Spleen (tissue), 11 donors: ENCODE results near the gene PTPN6. TPM values are rescaled to one million over a fixed set of nuclear protein-coding genes. Genes with fewer than 3 reads are reported as not detected.

Experiments
- DNase-seq: peaks from one replicate; pipeline ENCODE4 v3.0.0-alpha.2; 2020
- H3K27ac ChIP-seq, 8 donors: fragments of 200-600 bp; sonication (generic) in 7 of 8; 1 replicate in 4 of 8; 2 replicates in 4 of 8; pipeline versions ENCODE4 v1.5.0 to v1.8.0; 2016 to 2021; ENCODE audit warnings: inconsistent platforms in 4 of 8, mild to moderate bottlenecking in 4 of 8, moderate library complexity in 1 of 8
- H3K27me3 ChIP-seq, 7 donors: fragments of 200-600 bp; sonication (generic) in 6 of 7; replicated peaks in 1 of 7; 1 replicate in 4 of 7; 2 replicates in 3 of 7; pipeline versions ENCODE4 v1.5.0 to v1.8.0; 2016 to 2021; ENCODE audit warnings: inconsistent platforms in 3 of 7, mild to moderate bottlenecking in 1 of 7
- H3K36me3 ChIP-seq, 6 donors: fragments of 200-600 bp; sonication (generic) in 5 of 6; 1 replicate in 4 of 6; 2 replicates in 2 of 6; pipeline versions ENCODE4 v1.5.0 to v1.8.0; 2016 to 2021; ENCODE audit warnings: inconsistent platforms in 2 of 6
- H3K4me1 ChIP-seq, 6 donors: fragments of 200-600 bp; sonication (generic) in 5 of 6; 1 replicate in 3 of 6; 2 replicates in 3 of 6; pipeline versions ENCODE4 v1.5.0 to v1.8.0; 2016 to 2021; ENCODE audit warnings: inconsistent platforms in 3 of 6
- H3K4me3 ChIP-seq, 8 donors: fragments of 200-600 bp; sonication (generic) in 7 of 8; 1 replicate in 4 of 8; 2 replicates in 4 of 8; pipeline versions ENCODE4 v1.5.0 to v1.8.0; 2016 to 2021; ENCODE audit warnings: inconsistent platforms in 4 of 8, mild to moderate bottlenecking in 4 of 8, moderate library complexity in 2 of 8
- H3K9me3 ChIP-seq, 8 donors: fragments of 200-600 bp; sonication (generic) in 7 of 8; 1 replicate in 4 of 8; 2 replicates in 4 of 8; pipeline versions ENCODE4 v1.5.0 to v1.8.0; 2016 to 2021; ENCODE audit warnings: inconsistent platforms in 4 of 8
- CTCF ChIP-seq, 11 experiments: fragments of 200-600 bp in 7 of 11; fragments of 450-650 bp in 4 of 11; sonication (generic) in 4 of 11; IDR thresholded peaks in 8 of 11; conservative IDR thresholded peaks in 3 of 11; 1 replicate in 7 of 11; 2 replicates in 4 of 11; pipeline versions ENCODE4 v1.4.0 to v1.8.0; 2016 to 2021; ENCODE audit warnings: antibody characterized with exemption in 11 of 11, inconsistent platforms in 4 of 11, mild to moderate bottlenecking in 1 of 11
- POLR2A ChIP-seq, 3 donors: fragments of 450-650 bp; IDR thresholded peaks; one replicate each; pipeline ENCODE4 v1.5.1; 2017; ENCODE audit warnings: antibody characterized with exemption in 3 of 3, mild to moderate bottlenecking in 1 of 3
- POLR2AphosphoS5 ChIP-seq, 3 donors: sonication (generic); formaldehyde crosslinking; IDR thresholded peaks; one replicate each; pipeline ENCODE4 v1.5.1; 2017; ENCODE audit warnings: antibody characterized with exemption in 3 of 3
- WGBS, 5 donors: extraction: QIAGEN DNeasy Blood & Tissue Kit in 3 of 5; methylation state at CpG; one replicate each; pipeline versions ENCODE4 v1.1.5 to v1.1.7; 2013 to 2018; 5-methylcytosine and 5-hydroxymethylcytosine counted together
- intact Hi-C: fragments of 100-400 bp; cut with DNase I; formaldehyde crosslinking; loops from one replicate; pipeline ENCODE4 v1.15.0; 2023; ENCODE audit warnings: low total_unique reads
- polyA plus RNA-seq, 3 donors: library from polyadenylated mRNA; stranded (reverse); fragments of 200-250 nt; gene quantifications; one replicate each; pipeline ENCODE4 v1.2.1, GENCODE V29; 2013
- total RNA-seq, 7 donors: library from RNA; depleted of rRNA in 3 of 7; stranded (reverse); fragments of >200 nt in 3 of 7; fragmentation: NEBNext Ultra II Directional in 4 of 7; extraction: Animal tissue kit (Norgen Biotek cat#: 25700) in 4 of 7; gene quantifications; one replicate each; pipeline versions ENCODE4 v1.1.0 to v1.2.1, GENCODE V29; 2016 to 2021
- donor health status: healthy with polysubstance abuse.
- donor health status: DM: no; HTN: no; CAD: no; lungs with moderate emphysema.
- donor health status: DM: no; HTN: no; CAD: no.
- donor health status: Bipolar disorder and iron deficiency.
- donor health status: healthy.
- donor health status: DM: no; HTN: no; CAD: no.
- donor health status: DM: yes; HTN: yes; CAD: no.

PTPN6 gene
- total and polyA plus RNA-seq, 10 donors = 314 to 713 (median 426) TPM

GRCh38 chr12:6952121-6952862 lies 1.1 kb downstream of the PTPN6 start:
- H3K36me3 ChIP-seq = peaks cover 0 to 55% (median 28%) of the 10 kb centered on the region in 6 donors
- no peaks in the 10 kb centered on the region for H3K27me3 ChIP-seq
- H3K9me3 ChIP-seq = no peaks in the 10 kb centered on the region
- H3K27ac ChIP-seq = peak overlapping the region; percentile 87 to 99 (median 96)
- TF ChIP-seq CTCF (IDR thresholded peaks at IDR 0.05 in 8 of 11, conservative IDR thresholded peaks at IDR 0.05 in 3 of 11) (no peak), POLR2AphosphoS5 (IDR thresholded peaks at IDR 0.05) (peak in 2 of 3 donors; percentile 19 to 62)
- peaks cover 52 to 92% (median 84%) of the 10 kb centered on the region in 6 donors for H3K4me1 ChIP-seq
- intact Hi-C loops = no loop called here
- WGBS, 5 donors = 13 to 41% (median 21%) methylated on average over 13 to 22 of the region's 22 CpGs
- peak overlapping the region; percentile 64 to 98 (median 89) for H3K4me3 ChIP-seq
- DNase-seq = peak; percentile 84

- H3K27ac ChIP-seq = peak overlapping the region; percentile 87 to 99 (median 96)
- H3K4me3 ChIP-seq = peak overlapping the region; percentile 64 to 98 (median 89)
- H3K4me1 ChIP-seq = peaks cover 54 to 92% (median 84%) of the 10 kb centered on the region in 6 donors
- WGBS, 5 donors = 13 to 45% (median 35%) methylated on average over 11 to 15 of the region's 15 CpGs
- intact Hi-C loops = no loop called here
- H3K9me3 ChIP-seq = no peaks in the 10 kb centered on the region
- TF ChIP-seq POLR2A (IDR thresholded peaks at IDR 0.05) (no peak), CTCF (IDR thresholded peaks at IDR 0.05 in 8 of 11, conservative IDR thresholded peaks at IDR 0.05 in 3 of 11) (no peak), POLR2AphosphoS5 (IDR thresholded peaks at IDR 0.05) (no peak)
- peak; percentile 83 for DNase-seq
- no peaks in the 10 kb centered on the region for H3K27me3 ChIP-seq
- peaks cover 0 to 62% (median 34%) of the 10 kb centered on the region in 6 donors for H3K36me3 ChIP-seq
These were observed 1.8 kb downstream of the PTPN6 start for GRCh38 chr12:6952863-6953441.

DNA sequence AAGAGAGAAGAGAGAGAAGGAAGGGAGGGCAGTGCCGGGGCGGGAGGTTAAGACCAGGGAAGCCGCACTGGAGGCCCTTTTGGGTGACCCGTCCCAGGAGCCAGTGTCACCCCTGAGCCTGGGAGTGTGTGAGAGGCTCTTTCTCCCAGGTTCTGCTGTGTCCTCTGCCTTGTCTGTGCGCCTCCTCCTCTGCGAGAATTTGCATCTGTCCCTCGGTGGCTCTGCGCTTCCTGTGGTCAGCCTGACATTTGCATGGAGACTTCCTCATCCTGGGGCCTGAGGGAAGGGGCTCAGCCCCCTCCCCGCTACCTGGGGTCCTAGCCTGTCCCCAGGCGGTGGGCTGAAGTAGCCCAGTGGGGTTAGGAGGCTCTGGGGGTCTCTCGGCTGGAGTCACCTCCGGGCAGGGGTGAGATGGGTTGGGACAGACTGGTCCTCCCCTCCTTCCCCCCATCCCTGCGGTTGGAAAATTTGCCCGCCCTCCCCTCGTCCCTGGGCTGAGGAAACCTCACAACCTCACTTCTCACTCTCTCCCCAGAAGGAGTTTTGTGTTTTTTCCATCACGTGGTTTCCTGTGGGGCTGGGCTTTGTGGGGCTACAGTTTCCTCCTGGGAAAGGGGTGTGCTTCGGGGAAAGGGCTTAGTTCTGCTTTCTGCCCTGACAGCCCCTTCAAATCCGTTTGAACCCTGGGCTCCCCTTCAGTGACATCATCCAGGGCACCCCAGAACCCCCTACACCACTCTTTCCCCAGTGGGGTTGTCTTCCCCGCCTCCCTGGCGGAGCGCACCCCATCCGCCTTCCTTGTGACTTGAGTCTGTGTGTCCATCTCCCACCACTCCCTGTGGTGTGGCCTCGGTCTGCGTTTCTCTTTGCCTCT lies 2.5 kb downstream of the PTPN6 start:
- WGBS, 5 donors = 12 to 32% (median 18%) methylated on average over 22 to 24 of the region's 24 CpGs
- intact Hi-C loops = no loop called here
- no peaks in the 10 kb centered on the region for H3K9me3 ChIP-seq
- no peaks in the 10 kb centered on the region for H3K27me3 ChIP-seq
- H3K4me1 ChIP-seq = peaks cover 58 to 92% (median 84%) of the 10 kb centered on the region in 6 donors
- H3K36me3 ChIP-seq = peaks cover 0 to 69% (median 38%) of the 10 kb centered on the region in 6 donors
- peak overlapping the region; percentile 87 to 99 (median 96) for H3K27ac ChIP-seq
- peak; percentile 94 for DNase-seq
- TF ChIP-seq CTCF (IDR thresholded peaks at IDR 0.05 in 8 of 11, conservative IDR thresholded peaks at IDR 0.05 in 3 of 11) (peak in 2 of 11 experiments; percentile 12 to 33), POLR2AphosphoS5 (IDR thresholded peaks at IDR 0.05) (peak; percentile 83 to 94 (median 90)), POLR2A (IDR thresholded peaks at IDR 0.05) (peak; percentile 20 to 58 (median 28))
- peak overlapping the region; percentile 64 to 98 (median 89) for H3K4me3 ChIP-seq
